HepG2 (cell line): ENCODE data around the gene FCMR. TPM values are rescaled to one million over a fixed set of nuclear protein-coding genes. Genes with fewer than 3 reads are reported as not detected.

Experiments used
- ATAC-seq: fragments of 200-7000 bp; cut with Tn5 transposase; 3 replicates; pipeline ENCODE4 v1.9.1; 2020; ENCODE audit warnings: mild to moderate bottlenecking, moderate library complexity
- Bru-seq: library from RNA; stranded (reverse); fragments of 400-500 nt; gene quantifications from one replicate; lab custom pipeline; 2021; lab: Mats Ljungman, UMichigan
- BruChase-seq, 2 experiments: library from RNA; stranded (reverse); fragments of 400-500 nt; gene quantifications; one replicate each; lab custom pipeline; 2021; lab: Mats Ljungman, UMichigan
- BruUV-seq: library from RNA; stranded (reverse); fragments of 400-500 nt; replicated peaks from 2 replicates; lab custom pipeline; 2021; lab: Mats Ljungman, UMichigan
- CTCF ChIA-PET: fragments of 300-600 bp; formaldehyde crosslinking; extraction: SDS; loops from one replicate; lab custom pipeline; 2021; ENCODE audit warnings: low total read pairs, inconsistent platforms, low intra/inter-chr PET ratio; lab: Yijun Ruan, JAX
- POLR2A ChIA-PET: fragments of 350-600 bp; sonication (Branson Sonifier 250); formaldehyde crosslinking; loops from one replicate; lab custom pipeline; 2020; ENCODE audit warnings: antibody characterized with exemption, inconsistent platforms; lab: Yijun Ruan, JAX
- DNase-seq: peaks from one replicate; pipeline ENCODE4 v3.0.0-alpha.2; 2015; ENCODE audit warnings: low spot score
- FAIRE-seq: peaks from 3 replicates; lab custom pipeline; 2011; peaks lifted over from hg19 to GRCh38; lab: Jason Lieb, UNC
- H2AFZ ChIP-seq: one replicate; pipeline ENCODE4 v1.6.1; 2011; ENCODE audit warnings: low read length, inconsistent platforms
- H3K27ac ChIP-seq: fragments of 300-600 bp; 3 replicates; pipeline ENCODE4 v1.8.0; 2011; ENCODE audit warnings: mixed run types, mild to moderate bottlenecking, mixed read lengths, low read length, inconsistent platforms; ENCODE audit not compliant: insufficient read depth; ENCODE audit errors: extremely low read length
- H3K27me3 ChIP-seq, 2 experiments: fragments of 200-600 bp in 1 of 2; 2 replicates in 1 of 2; 3 replicates in 1 of 2; pipeline versions ENCODE4 v1.6.0 to v1.8.0; 2011; ENCODE audit warnings: low read length in 2 of 2, mild to moderate bottlenecking in 2 of 2, moderate library complexity in 2 of 2, inconsistent platforms in 1 of 2; ENCODE audit not compliant: insufficient read depth in 2 of 2, control insufficient read depth in 1 of 2
- H3K36me3 ChIP-seq, 2 experiments: fragments of 200-600 bp in 1 of 2; replicated peaks in 1 of 2; 2 replicates in 1 of 2; 3 replicates in 1 of 2; pipeline versions ENCODE4 v1.5.1 to v1.8.0; 2011; ENCODE audit warnings: low read length in 2 of 2, inconsistent platforms in 1 of 2; ENCODE audit not compliant: insufficient read depth in 2 of 2, control insufficient read depth in 1 of 2
- H3K4me1 ChIP-seq: 2 replicates; pipeline ENCODE4 v1.5.1; 2012; ENCODE audit warnings: low read length, inconsistent platforms; ENCODE audit not compliant: insufficient read depth
- H3K4me2 ChIP-seq: 2 replicates; pipeline ENCODE4 v1.6.0; 2011; ENCODE audit warnings: low read depth, low read length, inconsistent platforms
- H3K4me3 ChIP-seq, 3 experiments: fragments of 200-600 bp in 1 of 3; sonication (generic), shearing (Covaris generic) in 1 of 3; replicated peaks in 1 of 3; 2 replicates each; pipeline ENCODE4 v1.5.1; 2011 to 2016; ENCODE audit warnings: low read length in 3 of 3, inconsistent platforms in 2 of 3, low read depth in 2 of 3, mild to moderate bottlenecking in 2 of 3, control low read depth in 1 of 3, mixed read lengths in 1 of 3; ENCODE audit not compliant: insufficient read depth in 1 of 3
- H3K79me2 ChIP-seq: one replicate; pipeline ENCODE4 v1.6.1; 2011; ENCODE audit warnings: low read length, inconsistent platforms; ENCODE audit not compliant: insufficient read depth
- H3K9ac ChIP-seq: 2 replicates; pipeline ENCODE4 v1.6.0; 2011; ENCODE audit warnings: mild to moderate bottlenecking, low read depth, low read length, inconsistent platforms; ENCODE audit not compliant: insufficient read depth
- H3K9me3 ChIP-seq: 2 replicates; pipeline ENCODE4 v1.5.1; 2012; ENCODE audit warnings: mild to moderate bottlenecking, low read length
- H4K20me1 ChIP-seq: 2 replicates; pipeline ENCODE4 v1.6.0; 2011; ENCODE audit warnings: inconsistent platforms, mild to moderate bottlenecking, low read length, moderate library complexity; ENCODE audit not compliant: insufficient read depth
- ETV5 ChIP-seq: IDR thresholded peaks from 2 replicates; pipeline ENCODE4 v1.6.1; 2018; ENCODE audit warnings: missing biosample characterization, missing genetic modification reagents, inconsistent platforms, borderline replicate concordance
- FOXA1 ChIP-seq, 2 experiments: fragments of 450-650 bp in 1 of 2; sonication (generic) in 1 of 2; formaldehyde crosslinking in 1 of 2; IDR thresholded peaks; 2 replicates each; pipeline versions ENCODE4 v1.4.0 to v1.6.1; 2016 to 2020; ENCODE audit warnings: missing genetic modification reagents in 1 of 2
- FOXA3 ChIP-seq: IDR thresholded peaks from 2 replicates; pipeline ENCODE4 v1.6.1; 2016; ENCODE audit warnings: missing genetic modification reagents, missing compliant biosample characterization
- GABPA ChIP-seq, 2 experiments: IDR thresholded peaks; 2 replicates each; pipeline ENCODE4 v1.6.1; 2011 to 2016; ENCODE audit warnings: low read depth in 2 of 2, low read length in 1 of 2, missing biosample characterization in 1 of 2, missing genetic modification characterization in 1 of 2
- GATAD2A ChIP-seq: IDR thresholded peaks from 2 replicates; pipeline ENCODE4 v1.6.1; 2016
- GFI1 ChIP-seq: sonication (generic); formaldehyde crosslinking; IDR thresholded peaks from 2 replicates; pipeline ENCODE4 v1.5.0; 2020; ENCODE audit warnings: missing genetic modification reagents, mild to moderate bottlenecking, borderline replicate concordance
- HMG20B ChIP-seq: conservative IDR thresholded peaks from 2 replicates; pipeline ENCODE4 v1.6.1; 2016; ENCODE audit warnings: missing genetic modification reagents, missing compliant biosample characterization
- HNF4A ChIP-seq: sonication (generic); formaldehyde crosslinking; IDR thresholded peaks from 2 replicates; pipeline ENCODE4 v1.4.0; 2020; ENCODE audit warnings: missing genetic modification reagents
- SOX5 ChIP-seq: IDR thresholded peaks from 2 replicates; pipeline ENCODE4 v1.6.1; 2016; ENCODE audit warnings: borderline replicate concordance
- ZNF564 ChIP-seq: sonication (generic); formaldehyde crosslinking; IDR thresholded peaks from 2 replicates; pipeline ENCODE4 v1.8.1; 2023; ENCODE audit warnings: mild to moderate bottlenecking, missing genetic modification reagents
- ZNF572 ChIP-seq: sonication (generic); formaldehyde crosslinking; IDR thresholded peaks from 2 replicates; pipeline ENCODE4 v1.5.1; 2020; ENCODE audit warnings: mild to moderate bottlenecking, missing genetic modification reagents
- ZNF644 ChIP-seq: IDR thresholded peaks from 2 replicates; pipeline ENCODE4 v1.6.1; 2016; ENCODE audit warnings: low read depth
- WGBS: methylation state at CpG from one replicate; pipeline ENCODE4 v1.1.6; 2017; ENCODE audit warnings: low lambda C conversion rate; 5-methylcytosine and 5-hydroxymethylcytosine counted together
- in situ Hi-C: cut with HindIII; loops from 2 replicates; pipeline ENCODE4 v1.10.0; 2017; ENCODE audit warnings: low pct_unique_long_range_greater_than_20kb; ENCODE audit not compliant: extremely low pct_ligation_motif_present
- intact Hi-C: fragments of 100-400 bp; cut with micrococcal nuclease; formaldehyde crosslinking; loops from one replicate; pipeline ENCODE4 v1.10.0; 2022; ENCODE audit not compliant: unreplicated experiment
- long read RNA-seq, 2 experiments: library from RNA in 1 of 2; library from polyadenylated mRNA in 1 of 2; stranded (forward) in 1 of 2; unstranded in 1 of 2; transcript quantifications; one replicate each; pipeline ENCODE4 v2.0.0, GENCODE V29; 2019 to 2022
- polyA minus RNA-seq, 3 experiments: library from RNA; depleted of rRNA, polyadenylated mRNA; stranded (reverse); fragments of >200 nt; gene quantifications; 2 replicates each; pipeline ENCODE4 v1.2.3, GENCODE V29; 2011; ENCODE audit warnings: low replicate concordance in 1 of 3
- polyA plus RNA-seq, 8 experiments: library from polyadenylated mRNA; depleted of rRNA in 3 of 8; stranded (reverse) in 7 of 8; unstranded in 1 of 8; fragments of >200 nt; fragmentation: Illumina TruSeq in 4 of 8; extraction: Trizol in 4 of 8; gene quantifications; 2 replicates each; pipeline versions ENCODE4 v1.2.1 to v1.2.3, GENCODE V29; 2011 to 2016; ENCODE audit warnings: low read depth in 4 of 8, missing spikeins in 1 of 8, mixed read lengths in 1 of 8; ENCODE audit not compliant: insufficient read depth in 1 of 8
- total RNA-seq, 5 experiments: library from RNA; depleted of rRNA; stranded (reverse); fragments of >200 nt; fragmentation: Illumina TruSeq; extraction: Trizol; gene quantifications; 2 replicates each; pipeline ENCODE4 v1.2.3, GENCODE V29; 2016; ENCODE audit warnings: low read depth in 1 of 5
- TF ChIP-seq, protein P1 (sequence below): sonication (generic); formaldehyde crosslinking; IDR thresholded peaks from 2 replicates; pipeline ENCODE4 v1.4.0; 2020; ENCODE audit warnings: missing genetic modification reagents, borderline replicate concordance

The FCMR gene, protein sequence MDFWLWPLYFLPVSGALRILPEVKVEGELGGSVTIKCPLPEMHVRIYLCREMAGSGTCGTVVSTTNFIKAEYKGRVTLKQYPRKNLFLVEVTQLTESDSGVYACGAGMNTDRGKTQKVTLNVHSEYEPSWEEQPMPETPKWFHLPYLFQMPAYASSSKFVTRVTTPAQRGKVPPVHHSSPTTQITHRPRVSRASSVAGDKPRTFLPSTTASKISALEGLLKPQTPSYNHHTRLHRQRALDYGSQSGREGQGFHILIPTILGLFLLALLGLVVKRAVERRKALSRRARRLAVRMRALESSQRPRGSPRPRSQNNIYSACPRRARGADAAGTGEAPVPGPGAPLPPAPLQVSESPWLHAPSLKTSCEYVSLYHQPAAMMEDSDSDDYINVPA
- total RNA-seq (2016; rRNA removed; fragmentation: Illumina TruSeq; extraction: Trizol): not detected in 2 replicates
- not detected in 2 replicates for total RNA-seq (2016; cell fraction: cytosol; rRNA removed; fragmentation: Illumina TruSeq; extraction: Trizol; ENCODE audit: low read depth)
- not detected in 2 replicates for total RNA-seq (2016; cell fraction: insoluble cytoplasmic fraction; rRNA removed; fragmentation: Illumina TruSeq; extraction: Trizol)
- not detected in 2 replicates for total RNA-seq (2016; cell fraction: membrane; rRNA removed; fragmentation: Illumina TruSeq; extraction: Trizol)
- total RNA-seq (2016; cell fraction: nucleus; rRNA removed; fragmentation: Illumina TruSeq; extraction: Trizol): not detected in 2 replicates
- 0.47 TPM in 1 of 2 replicates, not detected in the other for polyA plus RNA-seq (2011; rRNA removed)
- 0.10 TPM in 1 of 2 replicates, not detected in the other for polyA plus RNA-seq (2011; cell fraction: cytosol; rRNA removed)
- polyA plus RNA-seq (2011; cell fraction: nucleus; rRNA removed): 0.10 TPM in 1 of 2 replicates, not detected in the other
- not detected in 2 replicates for polyA plus RNA-seq (2012)
- not detected in 2 replicates for polyA plus RNA-seq (2016; cell fraction: cytosol; fragmentation: Illumina TruSeq; extraction: Trizol; ENCODE audit: low read depth)
- polyA plus RNA-seq (2016; cell fraction: insoluble cytoplasmic fraction; fragmentation: Illumina TruSeq; extraction: Trizol; ENCODE audit: low read depth): not detected in 2 replicates
- not detected in 2 replicates for polyA plus RNA-seq (2016; cell fraction: membrane; fragmentation: Illumina TruSeq; extraction: Trizol; ENCODE audit: low read depth)
- not detected in 2 replicates for polyA plus RNA-seq (2016; cell fraction: nucleus; fragmentation: Illumina TruSeq; extraction: Trizol; ENCODE audit: insufficient read depth, low read depth)
- polyA minus RNA-seq (2011; rRNA and poly(A)+ RNA removed; ENCODE audit: low replicate concordance): 3.1 TPM in 1 of 2 replicates, not detected in the other
- not detected in 2 replicates for polyA minus RNA-seq (2011; cell fraction: cytosol; rRNA and poly(A)+ RNA removed)
- polyA minus RNA-seq (2011; cell fraction: nucleus; rRNA and poly(A)+ RNA removed): not detected in 2 replicates
- Bru-seq, nascent RNA: percentile 3 among the genes with signal in this experiment
- BruChase-seq, experiment 1, labeled RNA remaining after a 6-hour chase: percentile 10 among the genes with signal in this experiment
- BruChase-seq, experiment 2, labeled RNA remaining after a 2-hour chase: percentile 13 among the genes with signal in this experiment
- long read RNA-seq, experiment 1: 0 reads
- long read RNA-seq, experiment 2: 0 reads

DNA sequence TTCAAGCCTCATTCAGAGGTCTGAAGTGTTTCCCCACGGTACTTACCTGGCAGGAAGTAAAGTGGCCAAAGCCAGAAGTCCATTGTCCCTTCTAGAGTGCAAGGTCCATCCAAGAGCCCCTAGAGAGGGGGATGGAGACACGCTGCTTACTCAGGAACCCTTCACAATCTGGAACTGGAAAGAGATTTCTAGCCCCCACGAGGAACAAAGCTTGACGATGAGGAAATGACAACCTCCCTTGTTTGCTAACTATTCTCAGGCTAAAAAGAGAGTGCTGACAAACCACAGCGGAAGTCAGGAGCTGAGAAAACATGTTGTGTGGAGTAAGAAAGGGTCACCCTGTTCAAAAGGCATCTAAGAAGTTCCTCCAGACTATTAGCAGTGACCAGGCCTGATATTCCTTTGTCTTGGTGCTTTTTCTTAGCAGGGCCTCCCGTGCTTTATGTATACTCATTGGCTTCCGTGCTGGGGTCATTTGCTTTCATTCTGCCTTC is at the start of gene FCMR:
FCMR (minus strand) TSS at position 170 of the 494 bp plus-strand sequence; CDS start at position 83, 87 bp downstream.
- Histone ChIP-seq H2AFZ (no peak within 1 kb of the TSS), H4K20me1 (no peaks in the 10 kb centered on the region), H3K9me3 (no peaks in the 10 kb centered on the region), H3K36me3 (no peaks in the 10 kb centered on the region), H3K9ac (peak within 1 kb of the TSS; percentile 4; the same call in 1 of the 2 replicates), H3K4me3 (peak within 1 kb of the TSS in 1 of 3 experiments; percentile 11; a peak in 2 of 6 replicates), H3K27me3 (peaks cover 0 to 1% of the 10 kb centered on the region in 2 experiments; a peak in 2 of 5 replicates), H3K4me2 (peak within 1 kb of the TSS; percentile 70), H3K4me1 (peaks cover 28% of the 10 kb centered on the region), H3K79me2 (no peaks in the 10 kb centered on the region), H3K27ac (no peak within 1 kb of the TSS)
- CTCF ChIA-PET: no interaction called here
- DNase-seq (peak; percentile 20), FAIRE-seq (no peak), ATAC-seq (no peak; the same call in 2 of the 3 replicates)
- intact Hi-C loops: no loop called here
- POLR2A ChIA-PET: no interaction called here
- in situ Hi-C loops: loop anchor here (25.0 kb wide), 1 partner anchor 285 kb away; the partner anchor contains the start of gene DYRK3
- TF ChIP-seq HMG20B (CRISPR knock-in tag) (no peak), ZNF572 (no peak), HNF4A (CRISPR knock-in tag) (peak; percentile 60), GATAD2A (CRISPR knock-in tag) (peak; percentile 22; the same call in 1 of the 2 replicates), ZNF644 (CRISPR knock-in tag) (peak; percentile 64; the same call in 1 of the 2 replicates), ZNF564 (no peak), FOXA3 (CRISPR knock-in tag) (0 out of 2 replicates have a peak, but pooled peaks have one; percentile 10), GFI1 (CRISPR knock-in tag) (no peak), GABPA (IDR thresholded peaks at IDR 0.05; ENCODE audit: low read depth, low read length) (no peak), GABPA (CRISPR knock-in tag; IDR thresholded peaks at IDR 0.05; ENCODE audit: low read depth) (peak; percentile 15; the same call in 1 of the 2 replicates), ETV5 (CRISPR knock-in tag) (peak; percentile 42; the same call in 1 of the 2 replicates), FOXA1 (IDR thresholded peaks at IDR 0.05) (no peak), FOXA1 (CRISPR knock-in tag; IDR thresholded peaks at IDR 0.05) (no peak), SOX5 (CRISPR knock-in tag) (peak; percentile 19; the same call in 1 of the 2 replicates)
- TF ChIP-seq, protein P1, sequence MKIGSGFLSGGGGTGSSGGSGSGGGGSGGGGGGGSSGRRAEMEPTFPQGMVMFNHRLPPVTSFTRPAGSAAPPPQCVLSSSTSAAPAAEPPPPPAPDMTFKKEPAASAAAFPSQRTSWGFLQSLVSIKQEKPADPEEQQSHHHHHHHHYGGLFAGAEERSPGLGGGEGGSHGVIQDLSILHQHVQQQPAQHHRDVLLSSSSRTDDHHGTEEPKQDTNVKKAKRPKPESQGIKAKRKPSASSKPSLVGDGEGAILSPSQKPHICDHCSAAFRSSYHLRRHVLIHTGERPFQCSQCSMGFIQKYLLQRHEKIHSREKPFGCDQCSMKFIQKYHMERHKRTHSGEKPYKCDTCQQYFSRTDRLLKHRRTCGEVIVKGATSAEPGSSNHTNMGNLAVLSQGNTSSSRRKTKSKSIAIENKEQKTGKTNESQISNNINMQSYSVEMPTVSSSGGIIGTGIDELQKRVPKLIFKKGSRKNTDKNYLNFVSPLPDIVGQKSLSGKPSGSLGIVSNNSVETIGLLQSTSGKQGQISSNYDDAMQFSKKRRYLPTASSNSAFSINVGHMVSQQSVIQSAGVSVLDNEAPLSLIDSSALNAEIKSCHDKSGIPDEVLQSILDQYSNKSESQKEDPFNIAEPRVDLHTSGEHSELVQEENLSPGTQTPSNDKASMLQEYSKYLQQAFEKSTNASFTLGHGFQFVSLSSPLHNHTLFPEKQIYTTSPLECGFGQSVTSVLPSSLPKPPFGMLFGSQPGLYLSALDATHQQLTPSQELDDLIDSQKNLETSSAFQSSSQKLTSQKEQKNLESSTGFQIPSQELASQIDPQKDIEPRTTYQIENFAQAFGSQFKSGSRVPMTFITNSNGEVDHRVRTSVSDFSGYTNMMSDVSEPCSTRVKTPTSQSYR (CRISPR knock-in tag): peak; percentile 18; the same call in 1 of the 2 replicates
- 1% methylated on average over 6 of the region's 7 CpGs for WGBS
- BruUV-seq: no TSS peak
